ENCODE measurements around the gene TMEM120A.
"Not testable (repeated sequence)": the region's sequence is repeated elsewhere in the genome, so short reads cannot be mapped to it uniquely, and the experiment has no call there.

TMEM120A gene

GRCh38 chr7:76022026-76022780, 27.8 kb upstream of the TMEM120A start:
- no peak overlapping the region for H3K4me3 ChIP-seq (ENCODE audit: low read depth, low read length)
- DNase-seq (ENCODE audit: low read depth), result no peak
- TF ChIP-seq MYC (IDR thresholded peaks at IDR 0.05; ENCODE audit: low read depth, low read length) (no peak), CTCF (IDR thresholded peaks at IDR 0.05; ENCODE audit: low read depth, low read length) (no peak), MAX (IDR thresholded peaks at IDR 0.05; ENCODE audit: low read depth, low read length) (no peak), POLR2A (IDR thresholded peaks at IDR 0.05; ENCODE audit: extremely low read depth, insufficient read length) (no peak)

GRCh38 chr7:76020031-76020714, 25.8 kb upstream of the TMEM120A start:
- no peak overlapping the region for H3K4me3 ChIP-seq (ENCODE audit: low read depth, low read length)
- TF ChIP-seq CTCF (IDR thresholded peaks at IDR 0.05; ENCODE audit: low read depth, low read length) (peak; percentile 97), MAX (IDR thresholded peaks at IDR 0.05; ENCODE audit: low read depth, low read length) (no peak)
- peak; percentile 80 for DNase-seq (ENCODE audit: low read depth)

GRCh38 chr7:76018520-76018919, 24.1 kb upstream of the TMEM120A start:
- DNase-seq (ENCODE audit: low read depth); H3K4me3 ChIP-seq (ENCODE audit: low read depth, low read length): not testable (repeated sequence)

- TF ChIP-seq POLR2A (IDR thresholded peaks at IDR 0.05; ENCODE audit: extremely low read depth, insufficient read length), result no peak
- no peak for TF ChIP-seq MAX (IDR thresholded peaks at IDR 0.05; ENCODE audit: low read depth, low read length)
- TF ChIP-seq CTCF (IDR thresholded peaks at IDR 0.05; ENCODE audit: low read depth, low read length), result no peak
- no peak overlapping the region for H3K4me3 ChIP-seq (ENCODE audit: low read depth, low read length)
- no peak for DNase-seq (ENCODE audit: low read depth)
Measured at GRCh38 chr7:76016191-76016947, 22.0 kb upstream of the TMEM120A start.

GRCh38 chr7:76011442-76011861, 17.1 kb upstream of the TMEM120A start:
- TF ChIP-seq POLR2A (IDR thresholded peaks at IDR 0.05; ENCODE audit: extremely low read depth, insufficient read length), result no peak
- no peak for TF ChIP-seq CTCF (IDR thresholded peaks at IDR 0.05; ENCODE audit: low read depth, low read length)
- TF ChIP-seq MAX (IDR thresholded peaks at IDR 0.05; ENCODE audit: low read depth, low read length), result no peak
- TF ChIP-seq MYC (IDR thresholded peaks at IDR 0.05; ENCODE audit: low read depth, low read length), result no peak
- H3K4me3 ChIP-seq (ENCODE audit: low read depth, low read length), result no peak overlapping the region
- no peak for DNase-seq (ENCODE audit: low read depth)
